Measurements from ENCODE around the gene ATRIP. TPM values are rescaled to one million over a fixed set of nuclear protein-coding genes. Genes with fewer than 3 reads are reported as not detected.

ATRIP gene
- total and polyA plus RNA-seq, 2 experiments from 2014 or later, result 4.3 to 4.5 TPM

- no peaks in the 10 kb centered on the region for H4K20me1 ChIP-seq (ENCODE audit: insufficient read depth, poor library complexity, severe bottlenecking)
- no peaks in the 10 kb centered on the region for H3K36me3 ChIP-seq (replicated peaks; ENCODE audit: insufficient read depth, low read depth)
- H3K79me2 ChIP-seq, result peaks cover 30% of the 10 kb centered on the region
- H3K27ac ChIP-seq, result peak overlapping the region; percentile 65
- 45% methylated on average over 4 of the region's 4 CpGs for WGBS (ENCODE audit: low lambda C conversion rate, missing lambda C conversion rate)
- H3K4me1 ChIP-seq (ENCODE audit: insufficient read depth), result peaks cover 33% of the 10 kb centered on the region
- no peak overlapping the region for H2AFZ ChIP-seq
- peak; percentile 39 for DNase-seq (ENCODE audit: low spot score)
- no peak overlapping the region for H3K4me3 ChIP-seq
- TF ChIP-seq EZH2phosphoT487 (IDR thresholded peaks at IDR 0.05; ENCODE audit: low read depth, severe bottlenecking, unreplicated experiment) (no peak), CTCF (IDR thresholded peaks at IDR 0.05; ENCODE audit: poor library complexity) (no peak)
- H3K9me2 ChIP-seq (replicated peaks; ENCODE audit: insufficient read depth), result no peaks in the 10 kb centered on the region
- H3K27me3 ChIP-seq, result no peaks in the 10 kb centered on the region
- no peak overlapping the region for H3K4me2 ChIP-seq
- no peaks in the 10 kb centered on the region for H3K9me3 ChIP-seq (ENCODE audit: low read depth)
Measured at GRCh38 chr3:48474619-48475018, 28.1 kb downstream of the ATRIP start.

GRCh38 chr3:48475188-48475587, 28.7 kb downstream of the ATRIP start:
- Histone ChIP-seq H3K4me2 (no peak overlapping the region), H3K36me3 (replicated peaks; ENCODE audit: insufficient read depth, low read depth) (no peaks in the 10 kb centered on the region)
- WGBS (ENCODE audit: low lambda C conversion rate, missing lambda C conversion rate), result 85% methylated on average over 11 of the region's 11 CpGs

DNA sequence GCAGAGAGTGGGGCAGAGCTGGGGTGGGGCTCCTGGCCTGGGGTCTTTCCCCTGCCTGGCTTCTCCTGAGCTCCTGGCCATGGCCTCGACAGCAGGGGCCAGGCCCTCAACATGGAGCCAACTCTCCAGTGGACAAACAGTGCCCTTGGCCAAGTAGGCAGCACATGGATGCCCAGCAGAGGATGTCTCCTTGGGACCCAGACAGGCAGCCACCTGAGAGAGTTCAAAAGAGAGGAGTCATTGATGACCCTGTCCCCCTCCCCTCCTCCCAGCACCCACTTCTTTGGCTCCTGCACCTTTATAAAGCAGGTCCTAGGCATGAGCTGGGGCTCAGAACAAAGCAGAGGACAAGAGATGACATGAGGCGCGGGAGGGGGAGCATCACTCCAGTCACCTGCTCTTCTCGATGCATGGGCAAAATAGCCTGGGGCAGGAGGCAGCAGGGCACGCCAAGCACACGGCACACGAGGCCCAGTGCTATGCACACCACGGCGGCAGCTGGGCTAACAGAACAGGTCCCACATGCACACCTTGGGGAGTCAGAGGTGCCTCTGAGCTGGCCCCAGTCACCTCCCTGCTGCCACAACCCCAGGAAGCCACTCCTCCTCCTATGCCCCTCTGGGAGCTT, 30.0 kb downstream of the ATRIP start:
- Histone ChIP-seq H3K9me3 (ENCODE audit: low read depth) (no peaks in the 10 kb centered on the region), H3K27ac (no peak overlapping the region), H3K79me2 (peaks cover 11% of the 10 kb centered on the region), H3K4me1 (ENCODE audit: insufficient read depth) (peaks cover 23% of the 10 kb centered on the region), H3K27me3 (no peaks in the 10 kb centered on the region), H3K4me3 (no peak overlapping the region), H3K36me3 (replicated peaks; ENCODE audit: insufficient read depth, low read depth) (no peaks in the 10 kb centered on the region), H4K20me1 (ENCODE audit: insufficient read depth, poor library complexity, severe bottlenecking) (no peaks in the 10 kb centered on the region), H3K4me2 (no peak overlapping the region), H2AFZ (no peak overlapping the region), H3K9me2 (replicated peaks; ENCODE audit: insufficient read depth) (no peaks in the 10 kb centered on the region)
- WGBS (ENCODE audit: low lambda C conversion rate, missing lambda C conversion rate), result 92% methylated on average over 9 of the region's 9 CpGs
- no peak for DNase-seq (ENCODE audit: low spot score)
- no peak for TF ChIP-seq CTCF (IDR thresholded peaks at IDR 0.05; ENCODE audit: poor library complexity)
- no peak for TF ChIP-seq EZH2 (IDR thresholded peaks at IDR 0.05; ENCODE audit: borderline replicate concordance)
- TF ChIP-seq EZH2phosphoT487 (IDR thresholded peaks at IDR 0.05; ENCODE audit: low read depth, severe bottlenecking, unreplicated experiment), result no peak

More at GRCh38 chr3:48475188-48475587, 28.7 kb downstream of the ATRIP start:
- Histone ChIP-seq H3K4me1 (ENCODE audit: insufficient read depth) (peaks cover 33% of the 10 kb centered on the region), H3K9me3 (ENCODE audit: low read depth) (no peaks in the 10 kb centered on the region), H3K79me2 (peaks cover 24% of the 10 kb centered on the region), H3K4me3 (no peak overlapping the region), H2AFZ (no peak overlapping the region), H4K20me1 (ENCODE audit: insufficient read depth, poor library complexity, severe bottlenecking) (no peaks in the 10 kb centered on the region), H3K27me3 (no peaks in the 10 kb centered on the region), H3K9me2 (replicated peaks; ENCODE audit: insufficient read depth) (no peaks in the 10 kb centered on the region), H3K27ac (peak overlapping the region; percentile 65)
- no peak for DNase-seq (ENCODE audit: low spot score)
- TF ChIP-seq EZH2phosphoT487 (IDR thresholded peaks at IDR 0.05; ENCODE audit: low read depth, severe bottlenecking, unreplicated experiment), result no peak
- TF ChIP-seq EZH2 (IDR thresholded peaks at IDR 0.05; ENCODE audit: borderline replicate concordance), result no peak
- TF ChIP-seq CTCF (IDR thresholded peaks at IDR 0.05; ENCODE audit: poor library complexity), result no peak
